Stimulated activated CD8-positive, alpha-beta memory T cell treated with anti-CD3 and anti-CD28 coated beads, Interleukin-7, amount 100 ng/mL, for 48 hours (primary cell): ENCODE data around the gene KIF20B.
"Not testable (repeated sequence)": the region's sequence is repeated elsewhere in the genome, so short reads cannot be mapped to it uniquely, and the experiment has no call there.

Source experiments
- DNase-seq, 2 donors: peaks; one replicate each; pipeline ENCODE4 v3.0.0-alpha.2; 2020; ENCODE audit warnings: low read depth in 1 of 2; ENCODE audit errors: extremely low read depth in 1 of 2

The KIF20B gene

GRCh38 chr10:89684604-89685003, 16.8 kb upstream of the KIF20B start:
- no peak for DNase-seq

DNA sequence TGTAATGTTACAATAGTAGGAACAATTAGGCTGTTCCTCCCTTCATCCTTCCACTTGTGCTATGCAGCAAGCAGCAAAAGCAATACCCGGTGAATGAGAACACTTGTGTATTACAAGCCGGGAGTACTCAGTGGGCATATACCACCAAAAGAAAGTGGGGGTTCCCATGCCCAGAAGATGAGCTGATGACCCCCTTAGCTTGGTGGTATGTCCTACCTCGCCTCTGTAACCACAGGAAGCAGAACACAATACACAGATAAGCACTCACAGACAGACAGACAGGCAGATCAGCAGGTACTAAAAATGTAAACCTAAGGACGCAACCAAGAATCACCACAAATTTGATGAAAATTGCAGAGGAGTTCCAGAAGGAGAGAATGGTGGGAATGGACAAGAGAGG, 15.5 kb upstream of the KIF20B start:
- no peak for DNase-seq

GRCh38 chr10:89690027-89690426, 11.4 kb upstream of the KIF20B start:
- DNase-seq: no peak

DNA sequence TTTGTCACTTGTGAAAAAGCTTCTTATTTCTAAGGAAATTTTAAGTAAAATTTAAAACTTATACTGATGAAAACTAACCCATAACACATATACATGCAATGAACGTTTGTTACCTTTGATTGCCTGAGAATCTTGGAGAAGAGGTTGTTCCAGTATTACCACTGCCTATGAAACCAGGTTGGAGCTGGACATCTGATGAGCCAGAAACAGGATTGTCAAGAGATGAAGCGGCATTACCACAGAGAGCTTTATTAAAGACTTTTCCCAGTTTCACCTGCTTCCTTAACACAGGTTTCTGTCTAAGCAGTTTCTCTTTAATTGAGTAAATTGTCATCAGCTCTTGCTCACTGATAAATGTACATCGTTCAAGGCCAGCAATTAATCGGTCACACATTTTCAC, 9.0 kb upstream of the KIF20B start:
- no peak for DNase-seq

GRCh38 chr10:89693176-89693575, 8.2 kb upstream of the KIF20B start:
- no peak for DNase-seq

DNA sequence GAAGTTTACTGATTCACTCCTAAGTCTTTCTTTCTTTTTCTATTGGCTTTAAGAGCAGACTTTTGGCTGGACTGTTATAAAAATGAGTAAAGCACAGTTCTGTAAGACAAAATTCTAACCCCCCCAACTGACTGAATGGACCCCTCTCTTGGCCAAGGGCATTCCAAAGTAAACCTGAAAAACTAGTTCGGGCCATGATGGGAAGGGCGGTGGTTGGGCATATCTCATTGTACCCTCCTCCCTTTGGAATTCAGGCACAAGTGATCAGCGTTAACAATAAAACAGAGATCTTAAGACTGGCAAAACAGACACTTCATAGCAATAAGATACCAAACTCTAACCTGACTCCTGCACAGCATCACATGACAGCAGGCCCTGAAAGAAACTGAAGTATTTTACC, 6.1 kb upstream of the KIF20B start:
- no peak for DNase-seq

GRCh38 chr10:89697946-89698345, 3.4 kb upstream of the KIF20B start:
- no peak for DNase-seq

GRCh38 chr10:89699581-89700064, 1.8 kb upstream of the KIF20B start:
- no peak for DNase-seq

- DNase-seq: no peak
These were observed 508 bp upstream of the KIF20B start for GRCh38 chr10:89700923-89701241.

DNA sequence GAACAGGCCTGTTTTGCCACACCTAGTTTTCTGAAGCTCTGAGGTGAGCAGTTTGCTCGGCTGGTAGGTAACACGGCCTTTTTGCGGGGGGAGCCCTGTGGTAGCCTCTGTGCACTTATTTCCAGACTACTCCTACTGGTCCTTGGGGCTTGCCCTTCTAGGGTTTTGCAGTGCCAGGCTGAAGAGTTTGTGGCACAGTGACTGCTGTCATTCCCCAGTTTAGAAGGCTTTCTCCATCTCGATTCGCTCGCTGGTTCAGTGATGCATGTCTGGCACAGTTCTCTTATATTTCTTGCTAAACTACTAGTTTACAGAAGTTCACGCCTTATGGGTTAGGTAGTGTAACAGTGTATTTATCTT, 711 bp downstream of the KIF20B start:
- DNase-seq: no peak

- no peak for DNase-seq
These were observed 4.1 kb downstream of the KIF20B start for GRCh38 chr10:89705466-89705865.

- DNase-seq: no peak
These were observed 4.6 kb downstream of the KIF20B start for GRCh38 chr10:89706011-89706410.

DNA sequence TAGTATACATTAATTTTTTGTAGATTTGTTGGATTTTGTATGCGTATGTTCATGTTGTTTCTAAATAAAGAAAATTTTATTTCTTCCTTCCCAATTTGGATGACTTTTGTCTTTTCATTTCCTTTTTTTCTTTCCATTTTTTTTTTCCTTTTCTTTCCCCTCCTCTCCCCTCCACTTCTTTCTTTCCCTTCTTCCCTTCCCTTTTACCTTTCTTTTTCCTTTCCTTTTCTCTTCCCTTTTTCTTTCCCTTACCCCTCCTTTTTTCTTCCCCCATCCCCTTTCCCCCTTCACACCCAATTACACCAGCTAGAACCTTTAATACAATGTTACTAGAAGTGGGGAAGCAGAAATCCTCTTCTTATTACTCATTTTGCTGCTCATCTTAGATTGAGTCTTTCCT, 6.0 kb downstream of the KIF20B start:
- no peak for DNase-seq

DNA sequence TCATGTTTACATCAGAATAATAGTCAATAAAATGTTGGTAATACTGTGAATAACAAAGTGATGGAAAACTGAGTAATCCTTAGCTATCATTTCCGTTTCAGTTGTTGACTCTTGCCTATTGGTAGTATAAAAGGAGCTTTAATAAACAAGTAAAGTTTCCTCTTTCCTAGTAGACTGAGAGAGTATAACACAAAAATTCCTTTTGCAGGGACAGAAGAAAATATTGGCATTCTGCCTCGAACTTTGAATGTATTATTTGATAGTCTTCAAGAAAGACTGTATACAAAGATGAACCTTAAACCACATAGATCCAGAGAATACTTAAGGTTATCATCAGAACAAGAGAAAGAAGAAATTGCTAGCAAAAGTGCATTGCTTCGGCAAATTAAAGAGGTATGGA, 9.4 kb downstream of the KIF20B start:
- DNase-seq: no peak

GRCh38 chr10:89734616-89735015, 33.2 kb downstream of the KIF20B start:
- no peak for DNase-seq

DNA sequence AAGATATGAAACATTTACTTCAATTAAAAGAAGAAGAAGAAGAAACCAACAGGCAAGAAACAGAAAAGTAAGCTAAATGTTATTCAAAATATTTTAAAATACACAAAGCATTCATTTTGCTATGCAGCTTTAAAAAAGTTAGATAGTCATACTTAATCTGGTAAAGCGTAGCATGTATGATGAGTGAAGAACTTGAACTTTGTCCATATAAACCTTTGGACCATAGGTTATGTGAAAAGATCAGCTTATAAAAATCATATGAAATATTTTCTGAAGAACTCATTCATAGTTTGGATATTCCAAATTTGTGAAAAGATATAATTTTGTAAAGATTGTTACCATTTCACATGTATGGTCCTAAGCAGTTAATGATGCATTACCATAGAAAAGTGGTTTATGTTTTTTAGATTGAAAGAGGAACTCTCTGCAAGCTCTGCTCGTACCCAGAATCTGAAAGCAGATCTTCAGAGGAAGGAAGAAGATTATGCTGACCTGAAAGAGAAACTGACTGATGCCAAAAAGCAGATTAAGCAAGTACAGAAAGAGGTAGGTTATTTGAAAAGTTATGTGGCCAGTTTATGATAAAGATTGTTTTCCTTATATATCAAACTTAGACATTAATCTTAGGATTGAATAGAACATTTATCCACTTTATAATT, 37.3 kb downstream of the KIF20B start:
- DNase-seq: no peak

DNA sequence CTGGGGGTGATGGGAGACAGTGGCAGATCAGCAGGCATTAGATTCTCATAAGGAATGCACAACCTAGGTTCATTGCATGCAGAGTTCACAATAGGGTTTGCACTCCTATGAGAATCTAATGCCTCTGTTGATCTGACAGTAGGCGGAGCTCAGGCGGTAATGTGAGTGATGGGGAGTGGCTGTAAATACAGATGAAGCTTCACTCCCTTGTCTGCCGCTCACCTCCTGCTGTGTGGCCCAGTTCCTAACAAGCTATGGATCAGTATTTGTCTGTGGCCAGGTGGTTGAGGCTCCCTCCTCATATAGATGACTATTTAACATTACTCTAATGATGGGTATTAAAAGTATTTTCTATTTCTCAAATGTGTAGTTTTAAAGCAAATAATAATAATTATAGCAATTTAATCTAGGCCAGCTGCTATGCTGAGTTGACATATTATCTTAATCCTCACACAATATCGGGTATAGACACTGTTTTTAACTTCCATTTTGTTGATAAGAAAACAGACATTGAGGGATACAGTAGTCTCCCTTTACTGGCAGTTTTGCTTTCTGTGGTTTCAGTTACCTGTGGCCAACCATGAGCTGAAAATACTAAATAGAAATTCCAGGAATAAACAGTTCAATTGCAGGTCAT, 39.9 kb downstream of the KIF20B start:
- DNase-seq: no peak

DNA sequence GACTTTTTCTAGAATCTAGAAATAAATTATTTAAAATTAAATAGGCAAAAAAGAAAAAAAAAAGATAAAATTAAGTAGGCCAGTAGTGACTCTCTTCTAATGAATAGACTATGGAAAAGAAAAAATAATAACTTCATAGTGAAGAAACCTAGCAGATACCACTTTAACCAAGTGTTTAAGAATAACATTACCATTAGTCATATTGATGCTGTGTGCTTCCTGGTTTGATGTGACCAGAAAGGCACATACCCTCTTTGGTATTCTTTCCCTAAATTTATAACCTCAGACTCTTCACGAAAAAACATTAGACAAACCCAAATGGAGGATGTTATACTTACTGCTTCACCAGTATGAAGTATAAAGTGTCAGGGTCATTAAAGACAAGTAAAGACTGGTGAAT, 42.6 kb downstream of the KIF20B start:
- DNase-seq: no peak

DNA sequence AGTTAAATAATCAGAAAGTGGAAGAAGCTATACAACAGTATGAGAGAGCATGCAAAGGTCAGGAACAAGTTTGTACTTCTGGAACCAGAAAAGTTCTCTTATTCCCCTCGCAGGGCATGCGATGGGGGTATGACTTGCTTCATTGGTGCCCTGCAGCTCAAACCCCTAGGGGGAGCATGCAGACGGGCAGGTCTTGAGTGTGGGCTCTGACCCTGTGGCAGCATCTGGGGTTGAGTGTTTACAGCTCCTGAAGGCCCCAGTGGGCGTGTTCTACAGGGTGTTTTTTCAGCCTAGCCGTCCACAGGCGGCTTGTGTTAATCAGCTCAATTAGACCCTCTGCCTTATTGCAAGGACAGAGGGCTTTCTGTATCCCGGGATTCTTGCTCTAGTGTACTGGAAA, 44.5 kb downstream of the KIF20B start:
- no peak for DNase-seq

DNA sequence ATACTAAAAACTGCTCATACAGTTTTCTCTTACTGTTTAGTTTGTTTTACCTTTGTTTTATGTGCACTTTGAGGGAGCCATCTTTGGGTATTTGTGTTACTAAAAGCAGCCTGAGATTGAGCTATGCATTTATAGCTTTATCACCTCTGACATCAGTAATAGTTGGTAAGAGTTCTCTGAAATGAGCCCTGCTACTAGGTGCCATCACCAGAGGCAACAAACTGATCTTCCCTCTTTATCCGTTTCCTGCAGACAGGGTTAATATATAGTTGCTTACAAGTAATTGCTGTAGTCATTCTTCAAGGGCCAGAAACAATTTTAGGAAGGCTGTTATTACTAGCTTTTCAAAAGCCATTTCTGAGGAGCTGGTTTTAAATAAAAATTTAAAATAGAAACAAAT, 49.1 kb downstream of the KIF20B start:
- DNase-seq: no peak

DNA sequence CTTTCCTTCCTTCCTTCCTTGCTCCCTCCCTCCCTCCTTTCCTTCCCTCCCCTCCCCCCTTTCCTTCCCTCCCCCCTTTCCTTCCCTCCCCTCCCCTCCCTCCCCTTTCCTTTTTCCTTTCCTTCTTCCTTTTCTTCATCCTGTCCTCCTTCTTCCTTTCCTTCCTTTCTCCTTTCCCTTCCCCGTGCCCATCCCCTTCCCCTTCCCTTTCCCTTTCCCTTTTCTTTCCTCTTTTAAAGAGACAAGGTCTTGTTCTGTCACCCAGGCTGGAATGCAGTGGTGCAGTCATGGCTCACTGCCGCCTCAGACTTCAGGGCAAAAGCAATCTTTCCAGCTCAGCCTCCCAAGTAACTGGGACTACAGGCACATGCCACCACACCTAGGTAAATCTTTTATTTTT, 54.0 kb downstream of the KIF20B start:
- DNase-seq: no peak

- no peak for DNase-seq
These were observed 58.1 kb downstream of the KIF20B start for GRCh38 chr10:89759531-89759930.

DNA sequence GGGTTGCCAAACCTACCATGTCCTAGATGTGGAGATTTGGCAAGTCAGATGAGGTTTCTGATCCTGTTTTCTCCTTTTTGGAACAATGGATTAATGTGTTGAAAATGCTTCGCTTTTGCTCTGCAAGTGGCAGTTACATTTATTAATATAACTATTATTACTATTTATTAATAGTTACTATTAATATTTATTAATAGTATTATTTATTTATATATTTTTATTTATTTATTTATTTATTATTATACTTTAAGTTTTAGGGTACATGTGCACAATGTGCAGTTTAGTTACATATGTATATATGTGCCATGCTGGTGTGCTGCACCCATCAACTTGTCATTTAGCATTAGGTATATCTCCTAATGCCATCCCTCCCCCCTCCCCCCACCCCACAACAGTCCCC, 62.3 kb downstream of the KIF20B start:
- DNase-seq: not testable (repeated sequence)
